Loucy (cell line): ENCODE data around the gene HORMAD1.
"Not testable (repeated sequence)": the region's sequence is repeated elsewhere in the genome, so short reads cannot be mapped to it uniquely, and the experiment has no call there.

ENCODE experiments used
- H2AFZ ChIP-seq: fragments of 200-600 bp; sonication (generic); 2 replicates; pipeline ENCODE4 v1.6.0; 2016; ENCODE audit warnings: antibody characterized with exemption, mild to moderate bottlenecking, low read length, moderate library complexity
- H3F3A ChIP-seq: fragments of 200-600 bp; 2 replicates; pipeline ENCODE4 v1.6.0; 2016; ENCODE audit warnings: antibody characterized with exemption, low read depth, mild to moderate bottlenecking
- H3K27me3 ChIP-seq: fragments of 200-600 bp; sonication (generic); 2 replicates; pipeline ENCODE4 v1.6.1; 2014; ENCODE audit warnings: low read length, mild to moderate bottlenecking; ENCODE audit not compliant: insufficient read depth, poor library complexity, severe bottlenecking
- H3K36me3 ChIP-seq: fragments of 200-600 bp; sonication (generic); 2 replicates; pipeline ENCODE4 v1.6.1; 2016; ENCODE audit warnings: low read length; ENCODE audit not compliant: insufficient read depth
- H3K4me1 ChIP-seq: fragments of 200-600 bp; sonication (generic); 2 replicates; pipeline ENCODE4 v1.5.1; 2014; ENCODE audit warnings: low read length, mild to moderate bottlenecking; ENCODE audit not compliant: insufficient read depth, poor library complexity, severe bottlenecking
- H3K4me2 ChIP-seq: fragments of 200-600 bp; sonication (generic); 2 replicates; pipeline ENCODE4 v1.6.0; 2014; ENCODE audit warnings: antibody characterized with exemption, low read length, low read depth, mild to moderate bottlenecking; ENCODE audit not compliant: poor library complexity, severe bottlenecking
- H3K4me3 ChIP-seq: fragments of 200-600 bp; sonication (generic); 2 replicates; pipeline ENCODE4 v1.5.1; 2014; ENCODE audit warnings: low read length, mild to moderate bottlenecking, mixed read lengths; ENCODE audit not compliant: poor library complexity, severe bottlenecking
- H3K79me2 ChIP-seq: fragments of 200-600 bp; sonication (generic); 2 replicates; pipeline ENCODE4 v1.6.1; 2014; ENCODE audit warnings: low read length; ENCODE audit not compliant: insufficient read depth
- H3K9ac ChIP-seq: fragments of 200-600 bp; sonication (generic); 2 replicates; pipeline ENCODE4 v1.6.0; 2014; ENCODE audit warnings: mild to moderate bottlenecking, low read depth, low read length, moderate library complexity; ENCODE audit not compliant: poor library complexity, severe bottlenecking
- H3K9me2 ChIP-seq: fragments of 200-600 bp; sonication (generic); replicated peaks from 2 replicates; pipeline ENCODE4 v1.6.1; 2016; ENCODE audit warnings: low read depth, low read length, mixed read lengths
- H3K9me3 ChIP-seq: fragments of 200-600 bp; sonication (generic); 2 replicates; pipeline ENCODE4 v1.6.1; 2014; ENCODE audit warnings: mild to moderate bottlenecking, antibody characterized with exemption, low read length, low read depth; ENCODE audit not compliant: insufficient read depth
- H4K20me1 ChIP-seq: fragments of 200-600 bp; sonication (generic); 2 replicates; pipeline ENCODE4 v1.6.0; 2014; ENCODE audit warnings: antibody characterized with exemption, low read length, mild to moderate bottlenecking; ENCODE audit not compliant: insufficient read depth, poor library complexity, severe bottlenecking
- EZH2phosphoT487 ChIP-seq: fragments of 200-600 bp; IDR thresholded peaks from 2 replicates; pipeline ENCODE4 v1.6.1; 2018; ENCODE audit warnings: antibody characterized with exemption, mild to moderate bottlenecking, moderate library complexity, borderline replicate concordance
- TF ChIP-seq, protein P1 (sequence below): fragments of 200-600 bp; sonication (generic); conservative IDR thresholded peaks from 2 replicates; pipeline ENCODE4 v1.5.1; 2014; ENCODE audit warnings: mild to moderate bottlenecking, antibody characterized with exemption, low read length

The HORMAD1 gene

GRCh38 chr1:150720703-150721102 is at the start of gene HORMAD1:
TSS of gene HORMAD1 (minus strand) at chr1:150720895. CDS start at chr1:150719505, 1,390 bp downstream.
- Histone ChIP-seq H3K9me2 (no peaks in the 10 kb centered on the region), H3K4me1 (no peaks in the 10 kb centered on the region), H2AFZ (no peak within 1 kb of the TSS), H3K79me2 (no peaks in the 10 kb centered on the region), H4K20me1 (no peaks in the 10 kb centered on the region), H3K4me3 (no peak within 1 kb of the TSS), H3K9me3 (no peaks in the 10 kb centered on the region), H3K9ac (no peak within 1 kb of the TSS), H3K36me3 (no peaks in the 10 kb centered on the region), H3F3A (no peaks in the 10 kb centered on the region), H3K4me2 (no peak within 1 kb of the TSS), H3K27me3 (no peaks in the 10 kb centered on the region)
- TF ChIP-seq EZH2phosphoT487, result no peak

- not testable (repeated sequence) for H2AFZ ChIP-seq
Measured at GRCh38 chr1:150767704-150768103, 47.0 kb upstream of the HORMAD1 start.

GRCh38 chr1:150765977-150766301 is 45.2 kb upstream of the HORMAD1 start:
- H2AFZ ChIP-seq, result peak overlapping the region; percentile 98
- H3K9ac ChIP-seq, result peak overlapping the region; percentile 59

More at GRCh38 chr1:150767704-150768103, 47.0 kb upstream of the HORMAD1 start:
- H4K20me1 ChIP-seq, H3K27me3 ChIP-seq, H3K79me2 ChIP-seq, H3K4me3 ChIP-seq, H3K9me3 ChIP-seq, H3K9ac ChIP-seq, H3F3A ChIP-seq, H3K4me2 ChIP-seq, H3K36me3 ChIP-seq, H3K9me2 ChIP-seq: not testable (repeated sequence)
- peaks cover 36% of the 10 kb centered on the region for H3K4me1 ChIP-seq

GRCh38 chr1:150765296-150765976 is 44.7 kb upstream of the HORMAD1 start, which contains the start of gene CTSS:
TSS of gene CTSS (minus strand) at chr1:150765778. CDS start at chr1:150764763, 1,015 bp downstream.
- peaks cover 33% of the 10 kb centered on the region for H3K4me1 ChIP-seq
- H3K4me2 ChIP-seq, result peak within 1 kb of the TSS; percentile 72
- peak within 1 kb of the TSS; percentile 69 for H3K4me3 ChIP-seq
- H4K20me1 ChIP-seq, result no peaks in the 10 kb centered on the region
- H2AFZ ChIP-seq, result peak within 1 kb of the TSS; percentile 98
- H3K27me3 ChIP-seq, result no peaks in the 10 kb centered on the region
- H3K79me2 ChIP-seq, result no peaks in the 10 kb centered on the region
- no peaks in the 10 kb centered on the region for H3K36me3 ChIP-seq
- TF ChIP-seq EZH2phosphoT487, result no peak
- TF ChIP-seq, protein P1, sequence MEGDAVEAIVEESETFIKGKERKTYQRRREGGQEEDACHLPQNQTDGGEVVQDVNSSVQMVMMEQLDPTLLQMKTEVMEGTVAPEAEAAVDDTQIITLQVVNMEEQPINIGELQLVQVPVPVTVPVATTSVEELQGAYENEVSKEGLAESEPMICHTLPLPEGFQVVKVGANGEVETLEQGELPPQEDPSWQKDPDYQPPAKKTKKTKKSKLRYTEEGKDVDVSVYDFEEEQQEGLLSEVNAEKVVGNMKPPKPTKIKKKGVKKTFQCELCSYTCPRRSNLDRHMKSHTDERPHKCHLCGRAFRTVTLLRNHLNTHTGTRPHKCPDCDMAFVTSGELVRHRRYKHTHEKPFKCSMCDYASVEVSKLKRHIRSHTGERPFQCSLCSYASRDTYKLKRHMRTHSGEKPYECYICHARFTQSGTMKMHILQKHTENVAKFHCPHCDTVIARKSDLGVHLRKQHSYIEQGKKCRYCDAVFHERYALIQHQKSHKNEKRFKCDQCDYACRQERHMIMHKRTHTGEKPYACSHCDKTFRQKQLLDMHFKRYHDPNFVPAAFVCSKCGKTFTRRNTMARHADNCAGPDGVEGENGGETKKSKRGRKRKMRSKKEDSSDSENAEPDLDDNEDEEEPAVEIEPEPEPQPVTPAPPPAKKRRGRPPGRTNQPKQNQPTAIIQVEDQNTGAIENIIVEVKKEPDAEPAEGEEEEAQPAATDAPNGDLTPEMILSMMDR, result no peak
- no peaks in the 10 kb centered on the region for H3K9me2 ChIP-seq
- peak within 1 kb of the TSS; percentile 59 for H3K9ac ChIP-seq
- no peaks in the 10 kb centered on the region; the same call in 1 of the 2 replicates for H3K9me3 ChIP-seq
- 0 out of 2 replicates have a peak, but pooled peaks cover 3% of the 10 kb centered on the region for H3F3A ChIP-seq

More at GRCh38 chr1:150765977-150766301, 45.2 kb upstream of the HORMAD1 start:
- not testable (repeated sequence) for H3K9me3 ChIP-seq, H4K20me1 ChIP-seq, H3K27me3 ChIP-seq, H3K79me2 ChIP-seq, H3K36me3 ChIP-seq, H3K9me2 ChIP-seq, H3F3A ChIP-seq
- Histone ChIP-seq H3K4me2 (peak overlapping the region; percentile 72), H3K4me3 (peak overlapping the region; percentile 69), H3K4me1 (peaks cover 38% of the 10 kb centered on the region)
